VCaP (cell line): ENCODE results near the gene NAPB.

ENCODE experiments used
- H3K27ac ChIP-seq: fragments of 450-650 bp; 2 replicates; pipeline ENCODE4 v1.5.1; 2017
- CTCF ChIP-seq: fragments of 450-650 bp; conservative IDR thresholded peaks from 2 replicates; pipeline ENCODE4 v1.5.1; 2017; ENCODE audit warnings: mild to moderate bottlenecking, moderate library complexity

NAPB gene

GRCh38 chr20:23332467-23332866 is 88.8 kb downstream of the NAPB start:
- TF ChIP-seq CTCF, result no peak
- H3K27ac ChIP-seq, result no peak overlapping the region

DNA sequence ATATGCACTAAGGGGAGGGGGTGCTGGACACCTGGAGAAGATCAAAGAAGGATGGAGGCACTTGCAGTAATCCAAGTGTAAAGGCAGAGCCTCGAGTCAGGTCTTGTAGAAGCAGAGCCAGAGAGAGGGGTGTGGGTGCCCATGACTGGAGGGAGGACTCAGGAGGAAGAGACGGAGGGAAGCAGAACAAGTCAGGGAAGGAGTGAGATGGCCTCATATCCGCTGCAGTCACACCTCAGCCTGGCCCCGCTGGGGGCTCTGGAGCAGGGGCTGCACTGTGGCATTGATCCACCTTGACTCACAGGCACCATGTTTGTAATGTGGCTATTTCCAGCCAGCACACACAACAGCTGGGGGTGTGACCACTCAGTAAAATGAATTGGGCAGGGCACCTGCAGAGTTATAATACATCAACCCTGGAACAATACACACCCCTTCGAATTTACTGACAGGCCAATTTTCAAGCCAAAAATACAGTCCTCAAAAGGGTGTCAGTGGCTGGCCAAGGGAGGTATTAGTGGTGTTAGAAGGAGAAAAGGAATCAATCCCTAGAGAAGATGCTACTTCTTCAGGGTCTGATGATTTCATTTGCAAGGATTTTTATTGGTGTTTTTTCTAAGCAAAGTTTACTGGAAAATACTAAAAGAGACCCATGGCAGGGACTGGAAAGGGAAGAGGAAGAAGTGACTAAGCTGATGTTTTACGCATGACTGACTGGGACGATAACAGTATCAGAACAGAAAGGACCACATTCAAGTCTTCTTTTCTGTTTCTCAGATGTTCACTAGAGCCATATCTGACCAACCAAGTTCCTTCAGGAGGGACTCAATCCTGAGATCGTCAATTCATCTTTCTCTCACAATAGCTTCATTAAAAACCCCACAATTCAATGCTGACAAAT is 89.6 kb downstream of the NAPB start:
- no peak overlapping the region for H3K27ac ChIP-seq

DNA sequence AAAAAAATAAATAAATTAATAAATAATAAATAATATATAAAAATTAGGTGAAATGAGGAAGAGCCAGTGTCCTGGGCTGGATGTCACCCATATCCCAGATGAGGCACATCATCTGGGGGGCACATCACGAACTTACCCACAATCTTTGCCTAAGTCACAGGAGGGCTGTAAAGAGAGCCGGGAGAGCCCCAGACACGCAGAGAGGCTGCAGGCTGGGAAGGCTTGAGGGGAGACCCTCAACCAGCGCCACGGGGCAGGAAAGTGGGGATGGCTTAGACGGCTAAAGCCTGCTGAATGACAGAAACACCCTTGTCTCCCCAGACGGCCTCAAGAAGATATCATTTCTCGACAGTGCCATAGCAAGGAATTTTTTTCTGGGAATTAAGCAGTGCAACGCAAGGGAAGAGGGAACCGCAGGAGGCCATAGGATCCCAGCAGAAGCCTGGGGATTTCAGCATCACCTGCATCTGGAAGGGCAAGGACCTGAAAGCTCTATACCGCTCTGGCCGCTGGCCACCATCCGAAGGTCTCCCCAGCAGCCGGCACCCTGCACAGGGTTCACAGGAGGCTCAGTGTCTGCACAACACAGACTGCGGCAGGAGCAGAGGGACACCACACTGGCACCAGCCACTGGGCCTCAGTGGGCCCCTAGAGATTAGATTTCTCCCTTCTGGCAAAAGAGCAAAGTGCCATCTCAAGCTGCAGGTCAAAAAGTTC is 93.5 kb downstream of the NAPB start:
- no peak for TF ChIP-seq CTCF
- H3K27ac ChIP-seq, result no peak overlapping the region

More for the DNA sequence above, 89.6 kb downstream of the NAPB start:
- TF ChIP-seq CTCF, result no peak

DNA sequence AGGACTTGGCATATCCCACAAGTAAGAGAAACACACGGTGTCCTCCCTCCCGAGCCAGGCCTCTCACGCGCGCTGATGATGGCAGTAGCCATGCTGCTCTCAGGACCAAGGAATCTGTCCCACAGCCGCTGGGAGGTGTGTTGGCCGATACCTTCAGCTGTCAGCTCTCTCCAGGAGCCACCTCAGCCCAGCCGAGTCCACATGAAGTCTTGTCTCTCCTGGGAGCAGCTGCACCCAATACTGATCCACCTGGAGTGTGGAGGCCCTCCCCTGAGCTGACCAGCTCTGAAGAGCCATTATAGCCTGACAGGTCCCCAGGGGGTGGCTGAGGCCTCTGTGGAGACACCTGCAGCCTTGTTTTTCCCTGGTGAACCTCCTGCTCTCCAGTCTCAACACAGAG is 94.5 kb downstream of the NAPB start:
- no peak overlapping the region for H3K27ac ChIP-seq
- TF ChIP-seq CTCF, result no peak

DNA sequence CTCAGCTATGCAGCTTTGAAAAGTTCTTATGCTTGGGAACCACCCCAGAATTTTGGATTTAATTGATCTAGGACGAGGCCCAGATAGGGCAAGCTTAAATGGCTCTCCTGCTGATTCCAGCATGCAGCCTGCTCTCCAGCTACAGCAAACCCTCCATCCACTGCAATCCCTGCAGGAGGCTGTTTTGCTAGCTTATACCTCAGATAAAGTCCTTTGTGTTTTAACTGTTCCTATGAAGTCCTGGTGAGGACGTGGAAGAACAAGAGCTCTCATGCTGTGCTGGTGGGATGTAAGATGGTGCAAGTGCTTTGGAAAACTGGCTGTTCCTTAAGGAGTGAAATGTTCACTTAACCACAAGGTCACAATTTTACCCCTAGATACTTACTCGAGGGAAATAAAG is 96.2 kb downstream of the NAPB start:
- TF ChIP-seq CTCF, result no peak
- no peak overlapping the region for H3K27ac ChIP-seq
